Suprapubic skin (tissue), 4 donors: Measurements from ENCODE around the gene MTX1.

ENCODE experiments used
- EP300 ChIP-seq: sonication (generic); formaldehyde crosslinking; IDR thresholded peaks from one replicate; pipeline ENCODE4 v1.6.1; 2017; ENCODE audit warnings: antibody characterized with exemption
- POLR2A ChIP-seq, 2 donors: fragments of 450-650 bp; IDR thresholded peaks; one replicate each; pipeline ENCODE4 v1.6.1; 2017; ENCODE audit warnings: antibody characterized with exemption in 2 of 2, mild to moderate bottlenecking in 2 of 2, moderate library complexity in 2 of 2
- POLR2AphosphoS5 ChIP-seq, 3 donors: sonication (generic); formaldehyde crosslinking; IDR thresholded peaks; one replicate each; pipeline ENCODE4 v1.6.1; 2017; ENCODE audit warnings: antibody characterized with exemption in 3 of 3
- TF ChIP-seq, protein P1 (sequence below), 2 donors: fragments of 200-600 bp in 1 of 2; fragments of 450-650 bp in 1 of 2; sonication (generic) in 1 of 2; IDR thresholded peaks; one replicate each; pipeline ENCODE4 v1.5.1; 2016 to 2019; ENCODE audit warnings: antibody characterized with exemption in 2 of 2, mild to moderate bottlenecking in 1 of 2, moderate library complexity in 1 of 2

DNA sequence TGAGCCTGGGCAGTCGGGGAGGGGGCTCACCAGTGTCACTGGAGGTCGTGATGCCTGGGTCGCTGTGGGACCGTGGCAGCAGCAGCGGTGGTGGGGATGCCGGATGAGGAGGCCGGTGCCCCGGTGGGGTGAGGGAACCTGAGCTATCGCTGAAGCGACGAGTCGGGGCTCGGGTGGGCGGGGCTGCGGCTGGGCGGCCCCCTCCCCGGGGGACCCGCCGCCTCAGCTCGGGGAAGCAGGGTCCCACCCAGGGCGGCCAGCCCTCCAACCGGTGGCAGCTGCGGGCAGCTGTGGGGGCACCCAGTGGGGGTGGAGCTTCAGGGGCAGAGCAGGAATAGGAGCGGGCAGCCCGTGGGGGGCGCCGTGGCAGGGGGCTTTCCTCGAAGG lies 41.7 kb downstream of the MTX1 start:
- TF ChIP-seq, protein P1, sequence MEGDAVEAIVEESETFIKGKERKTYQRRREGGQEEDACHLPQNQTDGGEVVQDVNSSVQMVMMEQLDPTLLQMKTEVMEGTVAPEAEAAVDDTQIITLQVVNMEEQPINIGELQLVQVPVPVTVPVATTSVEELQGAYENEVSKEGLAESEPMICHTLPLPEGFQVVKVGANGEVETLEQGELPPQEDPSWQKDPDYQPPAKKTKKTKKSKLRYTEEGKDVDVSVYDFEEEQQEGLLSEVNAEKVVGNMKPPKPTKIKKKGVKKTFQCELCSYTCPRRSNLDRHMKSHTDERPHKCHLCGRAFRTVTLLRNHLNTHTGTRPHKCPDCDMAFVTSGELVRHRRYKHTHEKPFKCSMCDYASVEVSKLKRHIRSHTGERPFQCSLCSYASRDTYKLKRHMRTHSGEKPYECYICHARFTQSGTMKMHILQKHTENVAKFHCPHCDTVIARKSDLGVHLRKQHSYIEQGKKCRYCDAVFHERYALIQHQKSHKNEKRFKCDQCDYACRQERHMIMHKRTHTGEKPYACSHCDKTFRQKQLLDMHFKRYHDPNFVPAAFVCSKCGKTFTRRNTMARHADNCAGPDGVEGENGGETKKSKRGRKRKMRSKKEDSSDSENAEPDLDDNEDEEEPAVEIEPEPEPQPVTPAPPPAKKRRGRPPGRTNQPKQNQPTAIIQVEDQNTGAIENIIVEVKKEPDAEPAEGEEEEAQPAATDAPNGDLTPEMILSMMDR (IDR thresholded peaks at IDR 0.05) = no peak
- TF ChIP-seq EP300 (no peak), POLR2A (IDR thresholded peaks at IDR 0.05) (no peak), POLR2AphosphoS5 (IDR thresholded peaks at IDR 0.05) (no peak)
